ENCODE results near the gene OR11A1.

OR11A1 gene

DNA sequence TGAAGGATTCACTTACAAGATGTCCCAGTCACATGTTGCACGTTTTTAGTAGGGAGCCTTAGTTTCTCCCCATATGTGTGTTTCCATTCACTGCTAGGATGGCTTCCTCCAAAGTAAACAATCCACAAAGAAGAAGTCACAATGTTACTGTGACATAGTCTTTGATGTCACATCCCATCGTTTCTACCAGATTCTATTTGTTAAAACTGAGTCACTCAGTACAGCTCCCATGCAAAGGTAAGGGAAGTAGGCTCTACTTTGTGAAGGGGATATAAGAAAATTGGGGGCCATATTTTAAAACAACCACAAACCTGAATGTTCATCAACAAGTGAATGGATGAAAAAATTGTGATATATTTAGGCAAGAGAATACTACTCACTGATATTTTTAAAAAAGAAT is at the start of gene OR11A1, which contains the start of gene OR2H1:
Gene OR11A1 (minus strand): TSS at position 101 of the 400 bp plus-strand sequence. CDS start 29,430 bp downstream, outside the sequence.
Gene OR2H1 (plus strand): TSS at position 185 of the 400 bp plus-strand sequence. CDS start 4,615 bp downstream, outside the sequence.
- no peak for DNase-seq (ENCODE audit: low spot score)
- H3K4me3 ChIP-seq = no peak within 1 kb of the TSS
- no peak for TF ChIP-seq CTCF (IDR thresholded peaks at IDR 0.05)

GRCh38 chr6:29506446-29507067 is 49.7 kb upstream of the OR11A1 start:
- no peak for TF ChIP-seq CTCF (IDR thresholded peaks at IDR 0.05)
- Histone ChIP-seq H3K4me3 (no peak overlapping the region), H3K27ac (no peak overlapping the region)
- DNase-seq (ENCODE audit: low spot score) = no peak

More for the DNA sequence above, at the start of gene OR11A1, which contains the start of gene OR2H1:
- H3K27ac ChIP-seq = no peak within 1 kb of the TSS

DNA sequence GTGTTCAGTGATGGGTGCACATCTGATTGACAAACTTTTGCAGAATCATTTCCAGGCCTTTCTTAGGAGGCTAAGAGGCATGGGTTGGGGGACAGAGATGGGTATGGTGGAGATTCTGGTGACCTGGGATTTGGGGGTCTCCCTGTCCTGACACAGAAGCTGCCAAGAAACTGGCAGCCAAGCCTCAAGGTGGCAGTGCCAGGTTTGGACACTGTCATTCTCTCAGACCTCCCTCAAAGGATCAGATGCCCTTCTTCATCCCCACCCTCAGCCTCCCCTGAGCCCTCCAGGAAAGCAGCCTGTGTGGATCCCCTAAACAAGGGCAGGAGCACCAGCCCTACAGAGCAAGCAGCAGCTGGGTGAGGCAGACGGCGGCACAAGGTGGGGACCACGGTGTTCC is 48.9 kb upstream of the OR11A1 start:
- Histone ChIP-seq H3K27ac (no peak overlapping the region), H3K4me3 (no peak overlapping the region)
- no peak for TF ChIP-seq CTCF (IDR thresholded peaks at IDR 0.05)
- DNase-seq (ENCODE audit: low spot score) = no peak

- DNase-seq (ENCODE audit: low spot score) = no peak
- Histone ChIP-seq H3K4me3 (no peak overlapping the region), H3K27ac (no peak overlapping the region)
- no peak for TF ChIP-seq CTCF (IDR thresholded peaks at IDR 0.05)
These were observed 48.1 kb upstream of the OR11A1 start for GRCh38 chr6:29504961-29505360.

DNA sequence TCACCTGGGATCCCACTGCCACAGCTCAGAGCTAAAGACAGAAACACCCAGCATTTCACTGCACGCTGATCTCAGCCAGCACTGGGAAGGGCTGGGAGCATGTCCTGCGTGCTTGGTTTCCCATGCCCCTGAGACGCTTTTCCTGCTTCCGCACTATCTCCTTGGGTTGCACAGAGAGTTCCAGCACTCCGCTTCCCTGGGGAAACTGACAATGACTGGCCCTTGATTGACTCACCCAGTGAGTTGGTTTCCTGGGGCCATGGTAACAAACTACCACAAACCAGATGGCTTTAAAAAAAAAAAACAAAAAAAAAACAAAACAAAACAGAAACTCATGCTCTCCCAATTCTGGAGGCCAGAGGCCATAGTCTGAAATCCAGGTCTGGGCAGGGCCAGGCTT is 45.7 kb upstream of the OR11A1 start:
- no peak for DNase-seq (ENCODE audit: low spot score)

GRCh38 chr6:29502181-29502580 is 45.3 kb upstream of the OR11A1 start:
- no peak for DNase-seq (ENCODE audit: low spot score)
- Histone ChIP-seq H3K27ac (no peak overlapping the region), H3K4me3 (no peak overlapping the region)
- TF ChIP-seq CTCF (IDR thresholded peaks at IDR 0.05) = no peak

More for the DNA sequence above, 45.7 kb upstream of the OR11A1 start:
- Histone ChIP-seq H3K4me3 (no peak overlapping the region), H3K27ac (no peak overlapping the region)
- TF ChIP-seq CTCF (IDR thresholded peaks at IDR 0.05) = no peak

DNA sequence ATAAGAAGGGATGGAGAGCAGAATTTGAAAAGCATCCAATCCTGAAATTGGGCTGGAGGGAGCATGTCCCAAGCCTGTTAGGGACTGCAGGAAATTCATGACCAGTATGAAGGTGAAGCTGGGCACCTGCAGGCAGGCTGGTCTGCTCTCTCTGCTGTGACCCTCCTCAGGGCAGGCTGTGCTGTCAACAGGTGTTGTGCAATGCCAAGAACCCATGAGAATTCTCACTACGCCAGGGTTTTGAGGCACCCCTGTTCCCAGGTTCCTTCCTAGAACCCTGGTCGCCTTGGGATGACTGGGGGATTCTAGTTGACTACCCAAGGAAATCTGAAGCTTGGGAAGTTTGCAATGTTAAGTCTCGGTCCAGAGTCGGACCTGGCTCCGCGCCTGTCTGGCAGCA is 44.2 kb upstream of the OR11A1 start:
- H3K27ac ChIP-seq = no peak overlapping the region
- H3K4me3 ChIP-seq = no peak overlapping the region
- TF ChIP-seq CTCF (IDR thresholded peaks at IDR 0.05) = no peak
- no peak for DNase-seq (ENCODE audit: low spot score)

Data from coronary artery (tissue), 2 donors.